Measurements from ENCODE around the gene KIAA0586.

GRCh38 chr14:58460772-58461171, 33.3 kb downstream of the KIAA0586 start:
- TF ChIP-seq GATA3 (IDR thresholded peaks at IDR 0.05; ENCODE audit: low read depth, low read length) (no peak), GATA2 (IDR thresholded peaks at IDR 0.05; ENCODE audit: low read depth, low read length) (no peak)
